ENCODE data around the gene C3orf33. TPM values are rescaled to one million over a fixed set of nuclear protein-coding genes. Genes with fewer than 3 reads are reported as not detected.

The C3orf33 gene
- total RNA-seq, 3 donors from 2014 or later (not counting 1 experiment from before 2014, with no cell fraction given) = 0.88 to 2.5 (median 1.2) TPM

GRCh38 chr3:155778462-155778861, 27.6 kb downstream of the C3orf33 start:
- Histone ChIP-seq H3K4me1 (ENCODE audit: control insufficient read depth, insufficient read depth, low read length) (no peaks in the 10 kb centered on the region), H3K27me3 (ENCODE audit: control insufficient read depth, insufficient read depth, low read length) (no peaks in the 10 kb centered on the region), H3K36me3 (ENCODE audit: control insufficient read depth, insufficient read depth, low read length) (no peaks in the 10 kb centered on the region), H3K9me3 (ENCODE audit: control insufficient read depth, insufficient read depth, low read length) (peaks cover 3% of the 10 kb centered on the region), H3K27ac (ENCODE audit: low read length) (no peak overlapping the region), H3K4me3 (ENCODE audit: low read length) (no peak overlapping the region)
- no peak for TF ChIP-seq CTCF (IDR thresholded peaks at IDR 0.05)
- Mint-ChIP-seq H3K4me1 (no peaks in the 10 kb centered on the region), H3K27me3 (ENCODE audit: low read depth in 2 of 2) (no peaks in the 10 kb centered on the region), H3K9me3 (peaks cover 2 to 4% of the 10 kb centered on the region in 2 donors), H3K36me3 (peaks cover 9% of the 10 kb centered on the region), H3K27ac (no peak overlapping the region), H3K4me3 (no peak overlapping the region)
- ATAC-seq = no peak
- DNase-seq = no peak
- intact Hi-C loops (cut with micrococcal nuclease) = no loop called here

GRCh38 chr3:155772801-155773200, 33.3 kb downstream of the C3orf33 start:
- no CpG with 5 or more reads among the region's 1 CpG for WGBS (ENCODE audit: insufficient coverage)
- Mint-ChIP-seq H3K4me3 (no peak overlapping the region), H3K4me1 (no peaks in the 10 kb centered on the region), H3K36me3 (no peaks in the 10 kb centered on the region), H3K27me3 (ENCODE audit: low read depth in 2 of 2) (no peaks in the 10 kb centered on the region), H3K9me3 (no peaks in the 10 kb centered on the region), H3K27ac (no peak overlapping the region)
- Histone ChIP-seq H3K4me3 (ENCODE audit: low read length) (no peak overlapping the region), H3K4me1 (ENCODE audit: control insufficient read depth, insufficient read depth, low read length) (no peaks in the 10 kb centered on the region), H3K36me3 (ENCODE audit: control insufficient read depth, insufficient read depth, low read length) (no peaks in the 10 kb centered on the region), H3K9me3 (ENCODE audit: control insufficient read depth, insufficient read depth, low read length) (no peaks in the 10 kb centered on the region), H3K27me3 (ENCODE audit: control insufficient read depth, insufficient read depth, low read length) (no peaks in the 10 kb centered on the region), H3K27ac (ENCODE audit: low read length) (no peak overlapping the region)
- no peak for TF ChIP-seq CTCF (IDR thresholded peaks at IDR 0.05)
- ATAC-seq (no peak), DNase-seq (no peak)
- intact Hi-C loops (cut with micrococcal nuclease) = no loop called here

DNA sequence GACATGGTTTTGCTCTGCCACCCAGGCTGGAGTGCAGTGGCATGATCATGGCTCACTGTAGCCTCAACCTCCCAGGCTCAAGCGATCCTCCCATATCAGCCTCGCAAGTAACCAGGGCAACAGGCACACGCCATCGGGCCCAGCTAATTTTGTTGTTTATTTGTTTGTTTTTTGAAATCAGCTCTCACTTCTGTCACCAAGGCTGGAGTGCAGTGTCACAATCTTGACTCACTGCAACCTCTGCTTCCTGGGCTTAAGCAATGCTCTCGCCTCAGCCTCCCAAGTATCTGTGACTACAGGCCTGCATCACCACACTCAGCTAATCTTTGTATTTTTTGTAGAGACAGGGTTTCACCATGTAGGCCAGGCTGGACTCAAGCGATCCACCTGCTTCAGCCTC, 35.0 kb downstream of the C3orf33 start:
- intact Hi-C loops (cut with micrococcal nuclease) = no loop called here
- Mint-ChIP-seq H3K27ac (no peak overlapping the region), H3K9me3 (no peaks in the 10 kb centered on the region), H3K4me3 (no peak overlapping the region), H3K36me3 (no peaks in the 10 kb centered on the region), H3K27me3 (ENCODE audit: low read depth in 2 of 2) (no peaks in the 10 kb centered on the region), H3K4me1 (no peaks in the 10 kb centered on the region)
- Histone ChIP-seq H3K4me3 (ENCODE audit: low read length) (no peak overlapping the region), H3K9me3 (ENCODE audit: control insufficient read depth, insufficient read depth, low read length) (no peaks in the 10 kb centered on the region), H3K27me3 (ENCODE audit: control insufficient read depth, insufficient read depth, low read length) (no peaks in the 10 kb centered on the region), H3K36me3 (ENCODE audit: control insufficient read depth, insufficient read depth, low read length) (no peaks in the 10 kb centered on the region), H3K4me1 (ENCODE audit: control insufficient read depth, insufficient read depth, low read length) (no peaks in the 10 kb centered on the region), H3K27ac (ENCODE audit: low read length) (no peak overlapping the region)
- DNase-seq = no peak
- TF ChIP-seq CTCF (IDR thresholded peaks at IDR 0.05) = no peak
- ATAC-seq = no peak
- WGBS (ENCODE audit: insufficient coverage) = 99% methylated on average over 6 of the region's 6 CpGs

DNA sequence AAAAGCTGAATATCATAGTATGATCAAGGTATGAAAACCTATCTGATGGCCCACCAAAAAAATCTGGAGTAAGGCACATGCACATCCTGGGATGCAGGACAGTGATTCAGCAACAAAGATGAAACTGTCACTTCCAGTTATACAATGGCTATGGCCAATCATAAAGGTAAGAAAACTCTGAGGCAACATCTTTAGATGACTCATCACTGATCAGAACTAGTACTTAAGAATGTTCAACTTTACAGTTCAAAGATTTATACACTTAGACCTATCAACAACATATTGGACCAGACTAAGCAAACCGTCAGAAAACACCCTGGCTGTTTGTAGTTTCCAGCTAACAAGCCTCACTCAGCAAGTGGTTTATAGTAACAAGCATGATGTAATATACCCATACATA, 39.9 kb downstream of the C3orf33 start:
- Mint-ChIP-seq H3K9me3 (no peaks in the 10 kb centered on the region), H3K4me1 (no peaks in the 10 kb centered on the region), H3K27ac (no peak overlapping the region), H3K36me3 (no peaks in the 10 kb centered on the region), H3K4me3 (no peak overlapping the region), H3K27me3 (ENCODE audit: low read depth in 2 of 2) (no peaks in the 10 kb centered on the region)
- 80% methylated on average over 1 of the region's 1 CpG for WGBS (ENCODE audit: insufficient coverage)
- H3K4me1 ChIP-seq (ENCODE audit: control insufficient read depth, insufficient read depth, low read length) = no peaks in the 10 kb centered on the region
- TF ChIP-seq CTCF (IDR thresholded peaks at IDR 0.05) = no peak
- no peaks in the 10 kb centered on the region for H3K27me3 ChIP-seq (ENCODE audit: control insufficient read depth, insufficient read depth, low read length)
- intact Hi-C loops (cut with micrococcal nuclease) = no loop called here
- no peak overlapping the region for H3K4me3 ChIP-seq (ENCODE audit: low read length)
- ATAC-seq (no peak), DNase-seq (no peak)
- H3K9me3 ChIP-seq (ENCODE audit: control insufficient read depth, insufficient read depth, low read length) = no peaks in the 10 kb centered on the region
- no peak overlapping the region for H3K27ac ChIP-seq (ENCODE audit: low read length)
- no peaks in the 10 kb centered on the region for H3K36me3 ChIP-seq (ENCODE audit: control insufficient read depth, insufficient read depth, low read length)
